Measurements from ENCODE around the gene CFTR.

Gene CFTR

GRCh38 chr7:117631652-117632051, 151.8 kb downstream of the CFTR start (continued):
- TF ChIP-seq ZNF138 (tag by site-specific recombination; IDR thresholded peaks at IDR 0.05; ENCODE audit: borderline replicate concordance) (no peak), ZNF571 (tag by site-specific recombination; IDR thresholded peaks at IDR 0.05) (no peak), ZNF785 (tag by site-specific recombination; IDR thresholded peaks at IDR 0.05) (no peak), ZNF529 (tag by site-specific recombination; IDR thresholded peaks at IDR 0.05; ENCODE audit: insufficient replicate concordance) (no peak), ZNF624 (tag by site-specific recombination; IDR thresholded peaks at IDR 0.05) (no peak), ZBTB7A (tag by site-specific recombination; IDR thresholded peaks at IDR 0.05; ENCODE audit: low read depth) (no peak)

- Histone ChIP-seq H3K27ac (ENCODE audit: extremely low read depth, low read depth, low read length) (no peak overlapping the region), H3K9me3 (ENCODE audit: control insufficient read depth, insufficient read depth, low read depth, low read length) (no peaks in the 10 kb centered on the region), H3K4me3 (ENCODE audit: low read depth, low read length) (no peak overlapping the region), H3K36me3 (ENCODE audit: control insufficient read depth in 2 of 2, insufficient read depth in 1 of 2, low read length in 2 of 2) (no peaks in the 10 kb centered on the region), H3K4me1 (ENCODE audit: control insufficient read depth, insufficient read depth, low read length) (no peaks in the 10 kb centered on the region)
- ChIA-PET POLR2A (no interaction called here), CTCF (no interaction called here)
- TF ChIP-seq ZNF394 (tag by site-specific recombination; IDR thresholded peaks at IDR 0.05; ENCODE audit: borderline replicate concordance) (no peak), ZNF518A (tag by site-specific recombination; conservative IDR thresholded peaks at IDR 0.05; ENCODE audit: low read depth) (no peak), ZNF248 (tag by site-specific recombination; IDR thresholded peaks at IDR 0.05) (no peak), ZNF549 (tag by site-specific recombination; IDR thresholded peaks at IDR 0.05) (no peak), TRIM28 (IDR thresholded peaks at IDR 0.05; ENCODE audit: borderline replicate concordance, low read length) (no peak), ZNF2 (tag by site-specific recombination; IDR thresholded peaks at IDR 0.05) (no peak), ELK4 (IDR thresholded peaks at IDR 0.05; ENCODE audit: borderline replicate concordance, low read depth, low read length) (no peak), ZNF521 (tag by site-specific recombination; IDR thresholded peaks at IDR 0.05) (no peak), GFI1B (tag by site-specific recombination; IDR thresholded peaks at IDR 0.05) (no peak), ZNF16 (tag by site-specific recombination; IDR thresholded peaks at IDR 0.05; ENCODE audit: low read depth) (no peak), KLF17 (tag by site-specific recombination; IDR thresholded peaks at IDR 0.05) (no peak), BCL11B (tag by site-specific recombination; IDR thresholded peaks at IDR 0.05; ENCODE audit: low read depth) (no peak), ZNF621 (tag by site-specific recombination; IDR thresholded peaks at IDR 0.05) (no peak), ZNF792 (tag by site-specific recombination; IDR thresholded peaks at IDR 0.05) (no peak), ZBTB44 (tag by site-specific recombination; IDR thresholded peaks at IDR 0.05) (no peak), ZNF510 (tag by site-specific recombination; IDR thresholded peaks at IDR 0.05; ENCODE audit: insufficient replicate concordance) (no peak)
These were observed 158.1 kb downstream of the CFTR start for GRCh38 chr7:117637937-117638336.
